SJCRH30 (cell line): ENCODE results near the gene BAHCC1. TPM values are rescaled to one million over a fixed set of nuclear protein-coding genes. Genes with fewer than 3 reads are reported as not detected.
"Not testable (repeated sequence)": the region's sequence is repeated elsewhere in the genome, so short reads cannot be mapped to it uniquely, and the experiment has no call there.

ENCODE experiments used
- DNase-seq, 2 experiments: peaks; one replicate each; pipeline ENCODE4 v3.0.0-alpha.2; 2015 to 2020
- H3K27ac ChIP-seq: fragments of 250-450 bp; sonication (Bioruptor Pico); 2 replicates; pipeline ENCODE4 v1.5.1; 2020; ENCODE audit warnings: mild to moderate bottlenecking, moderate library complexity
- H3K27me3 ChIP-seq: fragments of 250-450 bp; sonication (Bioruptor Pico); 2 replicates; pipeline ENCODE4 v1.5.1; 2020; ENCODE audit warnings: mild to moderate bottlenecking, moderate library complexity
- H3K36me3 ChIP-seq: fragments of 250-450 bp; sonication (Bioruptor Pico); 2 replicates; pipeline ENCODE4 v1.5.1; 2020; ENCODE audit warnings: mild to moderate bottlenecking, moderate library complexity
- H3K4me1 ChIP-seq: fragments of 250-450 bp; sonication (Bioruptor Pico); 2 replicates; pipeline ENCODE4 v1.5.1; 2020; ENCODE audit warnings: mild to moderate bottlenecking, moderate library complexity
- H3K4me3 ChIP-seq: fragments of 250-450 bp; sonication (Bioruptor Pico); 2 replicates; pipeline ENCODE4 v1.5.1; 2020; ENCODE audit warnings: mild to moderate bottlenecking, moderate library complexity
- H3K9me3 ChIP-seq: fragments of 250-450 bp; sonication (Bioruptor Pico); replicated peaks from 2 replicates; pipeline ENCODE4 v1.5.1; 2020; ENCODE audit warnings: mild to moderate bottlenecking, moderate library complexity
- total RNA-seq: library from RNA; depleted of rRNA; stranded (reverse); fragments of >200 nt; shearing (Covaris generic); gene quantifications from 2 replicates; pipeline ENCODE4 v1.2.3, GENCODE V29; 2014; rRNA removed

Gene BAHCC1
- 17.4 and 20.0 TPM in 2 replicates for total RNA-seq

- peak within 1 kb of the TSS; percentile 88 for H3K27ac ChIP-seq
- no peaks in the 10 kb centered on the region for H3K27me3 ChIP-seq
- H3K4me3 ChIP-seq, result peak within 1 kb of the TSS; percentile 80
- H3K4me1 ChIP-seq, result peaks cover 21% of the 10 kb centered on the region
- H3K9me3 ChIP-seq, result no peaks in the 10 kb centered on the region
- DNase-seq, result peak; percentile 100
- no peaks in the 10 kb centered on the region for H3K36me3 ChIP-seq
These were observed at the start of gene BAHCC1 for GRCh38 chr17:81394921-81395599. Gene BAHCC1, plus strand, starts transcription at chr17:81395457. Its CDS starts 4,283 bp downstream, at chr17:81399740.

DNA sequence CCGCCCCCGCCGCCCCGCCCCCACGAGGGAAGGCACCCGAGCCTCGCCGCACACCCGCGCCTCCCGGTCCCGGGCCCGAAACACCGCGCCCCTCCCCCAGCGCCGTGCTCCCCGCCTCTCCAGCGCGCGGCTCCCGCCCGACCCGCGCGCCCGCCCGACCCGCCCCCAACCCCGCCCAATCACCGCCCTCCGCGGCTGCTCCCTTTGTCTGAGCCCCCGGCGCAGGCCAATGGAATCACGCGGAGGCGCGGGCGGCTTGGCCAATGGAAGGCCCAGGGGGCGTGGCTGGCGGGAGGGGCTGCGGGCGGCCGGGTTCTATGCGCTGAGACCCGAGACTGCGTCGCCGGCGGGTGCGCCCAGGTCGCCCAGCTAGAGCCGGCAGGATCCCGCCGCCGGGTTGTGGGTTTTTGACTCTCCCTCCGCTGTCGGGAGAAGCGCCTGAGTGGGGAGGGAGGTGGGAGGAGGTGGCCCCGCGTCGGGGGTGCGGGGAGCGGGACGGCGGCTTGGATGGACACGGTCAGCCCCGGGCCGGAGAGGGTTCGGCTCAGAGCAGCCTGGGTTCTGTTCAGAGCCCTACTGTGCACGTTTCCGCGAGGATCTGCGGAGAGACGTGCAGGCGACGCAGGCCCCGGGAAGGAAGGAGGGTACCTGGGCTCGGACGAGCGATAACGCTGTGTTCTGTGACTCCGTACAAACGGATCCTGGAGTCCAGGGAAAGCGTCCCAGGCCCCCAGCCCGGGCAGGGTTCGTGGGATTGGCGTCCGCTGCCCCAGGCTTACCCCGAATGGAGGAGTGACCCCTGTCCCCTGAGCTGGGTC lies 49.0 kb upstream of the BAHCC1 start:
- Histone ChIP-seq H3K4me1 (peaks cover 33% of the 10 kb centered on the region), H3K4me3 (peak overlapping the region; percentile 90), H3K36me3 (peaks cover 20% of the 10 kb centered on the region), H3K27ac (peak overlapping the region; percentile 58), H3K27me3 (no peaks in the 10 kb centered on the region), H3K9me3 (no peaks in the 10 kb centered on the region)
- DNase-seq, result peak; percentile 100

GRCh38 chr17:81346908-81347349 lies 48.3 kb upstream of the BAHCC1 start:
- Histone ChIP-seq H3K4me3 (peak overlapping the region; percentile 73), H3K27ac (peak overlapping the region; percentile 58; the same call in 1 of the 2 replicates), H3K9me3 (no peaks in the 10 kb centered on the region), H3K4me1 (peaks cover 33% of the 10 kb centered on the region), H3K27me3 (no peaks in the 10 kb centered on the region), H3K36me3 (peaks cover 20% of the 10 kb centered on the region)
- peak in 1 of 2 experiments; percentile 45 for DNase-seq

DNA sequence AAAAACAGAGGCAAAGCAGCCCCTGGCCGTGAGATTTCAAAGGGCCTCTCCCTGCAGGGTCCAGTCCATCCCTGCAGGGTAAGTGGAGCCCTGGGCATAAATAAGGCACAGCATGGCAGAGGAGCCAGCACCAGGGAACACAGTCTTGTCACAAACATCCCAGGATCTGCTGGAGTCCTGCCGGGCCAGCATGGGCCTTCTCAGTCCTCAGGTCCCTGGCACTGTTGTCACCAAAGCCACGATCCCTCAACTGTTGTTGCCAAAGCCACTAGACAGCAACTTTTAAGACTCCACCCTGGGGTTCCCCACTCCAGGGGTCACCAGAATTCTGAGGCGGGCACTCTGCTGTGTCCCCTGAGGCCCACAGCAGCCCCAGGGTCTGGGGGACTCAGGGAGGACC lies 47.8 kb upstream of the BAHCC1 start:
- no peak overlapping the region for H3K4me3 ChIP-seq
- DNase-seq, result peak in 1 of 2 experiments; percentile 33
- peaks cover 33% of the 10 kb centered on the region for H3K4me1 ChIP-seq
- no peak overlapping the region for H3K27ac ChIP-seq
- no peaks in the 10 kb centered on the region for H3K27me3 ChIP-seq
- H3K36me3 ChIP-seq, result peaks cover 15% of the 10 kb centered on the region
- H3K9me3 ChIP-seq, result no peaks in the 10 kb centered on the region

- Histone ChIP-seq H3K27ac (no peak overlapping the region), H3K4me3 (no peak overlapping the region), H3K4me1 (peaks cover 30% of the 10 kb centered on the region), H3K9me3 (no peaks in the 10 kb centered on the region), H3K27me3 (no peaks in the 10 kb centered on the region), H3K36me3 (peaks cover 7% of the 10 kb centered on the region; the same call in 1 of the 2 replicates)
- peak; percentile 50 to 66 for DNase-seq
These were observed 46.9 kb upstream of the BAHCC1 start for GRCh38 chr17:81348097-81349055.

GRCh38 chr17:81349397-81350319 lies 45.6 kb upstream of the BAHCC1 start:
- Histone ChIP-seq H3K27ac (peak overlapping the region; percentile 52), H3K9me3 (no peaks in the 10 kb centered on the region), H3K36me3 (0 out of 2 replicates have a peak, but pooled peaks cover 2% of the 10 kb centered on the region), H3K27me3 (no peaks in the 10 kb centered on the region), H3K4me1 (peaks cover 36% of the 10 kb centered on the region), H3K4me3 (peak overlapping the region; percentile 7)
- DNase-seq, result peak; percentile 94 to 98

DNA sequence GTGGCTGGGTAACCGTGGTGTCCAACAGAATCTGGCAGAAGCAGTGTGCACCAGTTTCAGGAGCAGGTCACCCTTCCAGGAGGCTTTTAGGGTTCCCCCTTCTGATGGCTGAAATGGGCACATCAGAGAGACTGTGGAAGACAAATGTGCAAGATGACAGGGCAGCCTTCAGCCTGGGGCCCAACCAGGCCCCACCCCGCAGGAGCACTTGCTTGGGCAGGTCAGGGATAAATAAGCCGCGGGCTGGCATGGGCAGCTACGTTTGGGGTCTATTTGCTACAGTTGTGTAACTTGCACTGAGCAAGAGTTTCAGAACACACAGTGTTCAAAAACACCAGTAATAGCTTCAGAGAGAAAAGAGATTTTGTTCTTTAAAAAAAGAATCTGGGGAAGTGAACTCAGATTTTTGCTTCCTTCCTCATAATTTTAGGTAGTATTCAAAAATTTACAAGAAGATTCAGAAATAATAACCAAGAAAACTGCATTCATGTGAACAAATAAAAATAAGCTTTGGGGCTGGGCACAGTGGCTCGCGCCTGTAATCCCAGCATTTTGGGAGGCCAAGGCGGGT lies 44.9 kb upstream of the BAHCC1 start:
- H3K4me1 ChIP-seq, result peaks cover 39% of the 10 kb centered on the region

DNA sequence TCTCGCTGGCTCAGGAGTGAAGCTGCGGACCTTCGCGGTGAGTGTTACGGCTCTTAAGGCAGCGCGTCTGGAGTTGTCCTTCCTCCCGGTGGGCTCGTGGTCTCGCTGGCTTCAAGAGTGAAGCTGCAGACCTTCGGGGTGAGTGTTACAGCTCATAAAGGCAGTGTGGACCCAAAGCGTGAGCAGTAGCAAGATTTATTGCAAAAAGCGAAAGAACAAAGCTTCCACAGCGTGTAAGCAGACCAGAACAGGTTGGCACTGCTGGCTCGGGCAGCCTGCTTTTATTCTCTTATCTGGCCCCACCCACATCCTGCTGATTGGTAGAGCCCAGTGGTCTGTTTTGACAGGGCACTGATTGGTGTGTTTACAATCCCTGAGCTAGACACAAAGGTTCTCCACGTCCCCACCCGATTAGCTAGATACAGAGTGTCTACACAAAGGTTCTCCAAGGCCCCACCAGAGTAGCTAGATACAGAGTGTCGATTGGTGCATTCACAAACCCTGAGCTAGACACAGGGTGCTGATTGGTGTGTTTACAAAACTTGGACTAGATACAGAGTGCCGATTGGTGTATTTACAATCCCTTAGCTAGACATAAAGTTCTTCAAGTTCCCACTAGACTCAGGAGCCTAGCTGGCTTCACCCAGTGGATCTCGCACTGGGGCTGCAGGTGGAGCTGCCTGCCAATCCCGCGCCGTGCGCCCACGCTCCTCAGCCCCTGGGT lies 43.8 kb upstream of the BAHCC1 start:
- H3K27ac ChIP-seq, result not testable (repeated sequence)
- DNase-seq, result peak in 1 of 2 experiments; percentile 16
- H3K4me1 ChIP-seq, result peaks cover 39% of the 10 kb centered on the region

More for the DNA sequence above, 44.9 kb upstream of the BAHCC1 start:
- DNase-seq, result no peak
- H3K27ac ChIP-seq, result peak overlapping the region; percentile 52
- no peaks in the 10 kb centered on the region for H3K36me3 ChIP-seq
- no peaks in the 10 kb centered on the region for H3K9me3 ChIP-seq
- H3K4me3 ChIP-seq, result peak overlapping the region; percentile 7
- H3K27me3 ChIP-seq, result no peaks in the 10 kb centered on the region

DNA sequence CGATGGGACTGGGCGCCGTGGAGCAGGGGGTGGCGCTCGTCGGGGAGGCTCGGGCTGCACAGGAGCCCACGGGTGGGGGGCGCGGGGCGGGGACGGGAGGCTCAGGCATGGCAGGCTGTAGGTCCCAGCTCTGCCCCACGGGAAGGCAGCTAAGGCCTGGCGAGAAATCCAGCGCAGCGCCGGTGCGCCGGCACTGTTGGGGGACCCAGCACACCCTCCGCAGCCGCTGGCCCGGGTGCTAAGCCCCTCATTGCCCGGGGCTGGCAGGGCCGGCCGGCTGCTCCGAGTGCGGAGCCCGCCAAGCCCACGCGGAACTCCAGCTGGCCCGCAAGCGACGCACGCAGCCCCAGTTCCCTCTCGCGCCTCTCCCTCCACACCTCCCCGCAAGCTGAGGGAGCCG lies 43.2 kb upstream of the BAHCC1 start:
- H3K36me3 ChIP-seq, H3K27ac ChIP-seq, H3K9me3 ChIP-seq, DNase-seq, H3K27me3 ChIP-seq, H3K4me3 ChIP-seq: not testable (repeated sequence)
- peaks cover 39% of the 10 kb centered on the region for H3K4me1 ChIP-seq

More for the DNA sequence above, 43.8 kb upstream of the BAHCC1 start:
- not testable (repeated sequence) for H3K4me3 ChIP-seq, H3K36me3 ChIP-seq, H3K27me3 ChIP-seq, H3K9me3 ChIP-seq

DNA sequence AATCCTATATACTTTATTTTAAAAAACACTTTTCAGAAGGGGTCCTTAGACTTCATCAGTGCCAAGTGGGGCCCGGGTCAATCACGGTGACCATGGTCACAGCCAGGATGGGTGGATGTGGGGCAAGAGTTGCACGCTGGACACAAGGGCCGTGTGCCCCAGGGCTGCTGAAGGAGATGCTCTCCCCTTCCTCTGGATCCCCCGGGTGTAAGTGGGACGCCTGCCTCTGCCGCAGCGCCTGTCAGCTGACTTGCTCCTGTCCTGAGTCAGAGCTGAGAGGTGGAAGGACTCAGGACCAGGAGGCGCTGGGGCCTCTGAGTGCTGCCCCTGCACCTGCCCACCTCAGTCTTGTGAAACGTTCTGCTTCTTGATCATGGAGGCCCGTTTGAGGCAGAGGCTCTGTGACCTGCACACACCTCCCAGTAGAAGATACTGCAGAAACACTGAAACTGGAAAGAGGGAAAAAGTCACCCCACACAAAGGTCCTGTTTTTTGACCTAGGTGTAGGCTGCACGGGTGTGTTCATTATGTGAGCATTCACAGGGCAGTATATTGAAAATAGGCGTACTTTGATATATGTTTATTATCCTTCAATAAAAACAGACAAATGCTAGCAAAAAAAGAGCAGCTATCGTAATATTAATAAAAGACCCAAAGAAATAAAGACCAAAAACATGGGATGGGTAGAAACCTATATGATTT lies 40.9 kb upstream of the BAHCC1 start:
- Histone ChIP-seq H3K4me1 (peaks cover 38% of the 10 kb centered on the region), H3K27me3 (peaks cover 4% of the 10 kb centered on the region; the same call in 1 of the 2 replicates), H3K4me3 (no peak overlapping the region), H3K9me3 (no peaks in the 10 kb centered on the region), H3K36me3 (no peaks in the 10 kb centered on the region), H3K27ac (no peak overlapping the region)
- peak in 1 of 2 experiments; percentile 71 for DNase-seq

DNA sequence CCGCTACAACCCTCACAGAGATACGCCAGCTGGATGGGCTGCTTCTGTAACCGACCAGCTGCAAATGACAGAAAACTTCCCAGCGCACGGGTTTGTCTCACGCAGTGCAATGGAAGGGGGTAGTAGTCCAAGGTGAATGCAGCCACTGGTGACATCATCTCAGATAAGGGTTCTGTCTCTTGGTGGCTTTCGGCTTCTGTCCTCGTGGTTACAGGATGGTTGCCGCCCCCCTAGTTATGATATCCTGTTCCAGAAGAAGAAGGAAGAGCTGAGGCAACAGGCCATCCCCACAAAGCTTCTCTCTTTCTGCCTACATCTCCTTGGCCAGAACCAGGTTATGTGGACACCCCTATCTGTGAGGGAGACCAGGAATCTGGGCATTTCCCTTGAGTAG lies 40.3 kb upstream of the BAHCC1 start:
- no peak for DNase-seq
- H3K4me3 ChIP-seq, result no peak overlapping the region
- H3K4me1 ChIP-seq, result peaks cover 33% of the 10 kb centered on the region
- no peak overlapping the region for H3K27ac ChIP-seq
- H3K36me3 ChIP-seq, result no peaks in the 10 kb centered on the region
- no peaks in the 10 kb centered on the region for H3K9me3 ChIP-seq
- peaks cover 4% of the 10 kb centered on the region; the same call in 1 of the 2 replicates for H3K27me3 ChIP-seq

- Histone ChIP-seq H3K27ac (no peak overlapping the region), H3K36me3 (no peaks in the 10 kb centered on the region), H3K4me3 (no peak overlapping the region), H3K9me3 (no peaks in the 10 kb centered on the region), H3K4me1 (peaks cover 33% of the 10 kb centered on the region), H3K27me3 (peaks cover 10% of the 10 kb centered on the region; the same call in 1 of the 2 replicates)
- DNase-seq, result no peak
These were observed 36.0 kb upstream of the BAHCC1 start for GRCh38 chr17:81359218-81359617.
